Raji (cell line): ENCODE data around the gene CTNNBL1.

Source experiments
- POLR2A ChIP-seq: IDR thresholded peaks from 2 replicates; pipeline ENCODE4 v1.6.1; 2011; ENCODE audit warnings: low read depth, low read length, control low read depth; ENCODE audit not compliant: insufficient read depth

The CTNNBL1 gene

GRCh38 chr20:37697314-37697713, 3.5 kb downstream of the CTNNBL1 start:
- no peak for TF ChIP-seq POLR2A

GRCh38 chr20:37699202-37699601, 5.4 kb downstream of the CTNNBL1 start:
- TF ChIP-seq POLR2A = no peak

- TF ChIP-seq POLR2A = no peak
These were observed 6.5 kb downstream of the CTNNBL1 start for GRCh38 chr20:37700301-37700700.

- TF ChIP-seq POLR2A = no peak
These were observed 8.7 kb downstream of the CTNNBL1 start for GRCh38 chr20:37702403-37703034.

GRCh38 chr20:37703035-37703845, 9.4 kb downstream of the CTNNBL1 start:
- TF ChIP-seq POLR2A = no peak

GRCh38 chr20:37704955-37705354, 11.1 kb downstream of the CTNNBL1 start:
- no peak for TF ChIP-seq POLR2A

GRCh38 chr20:37706298-37706697, 12.5 kb downstream of the CTNNBL1 start:
- TF ChIP-seq POLR2A = no peak

GRCh38 chr20:37711001-37711400, 17.2 kb downstream of the CTNNBL1 start:
- no peak for TF ChIP-seq POLR2A

GRCh38 chr20:37711994-37712964, 18.4 kb downstream of the CTNNBL1 start:
- no peak for TF ChIP-seq POLR2A

- TF ChIP-seq POLR2A = no peak
These were observed 19.6 kb downstream of the CTNNBL1 start for GRCh38 chr20:37713396-37713795.

- no peak for TF ChIP-seq POLR2A
These were observed 21.3 kb downstream of the CTNNBL1 start for GRCh38 chr20:37714978-37715672.

- no peak for TF ChIP-seq POLR2A
These were observed 27.9 kb downstream of the CTNNBL1 start for GRCh38 chr20:37721751-37722150.

- no peak for TF ChIP-seq POLR2A
These were observed 29.8 kb downstream of the CTNNBL1 start for GRCh38 chr20:37723668-37724067.

- TF ChIP-seq POLR2A = no peak
These were observed 31.3 kb downstream of the CTNNBL1 start for GRCh38 chr20:37725165-37725564.

- no peak for TF ChIP-seq POLR2A
These were observed 32.0 kb downstream of the CTNNBL1 start for GRCh38 chr20:37725855-37726254.
